Brain pericyte (primary cell): ENCODE measurements around the gene TWSG1.
A peak's percentile ranks its signal among the peaks of the same experiment; 100 is the strongest.

Source experiments
- DNase-seq: peaks from one replicate; pipeline ENCODE4 v3.0.0-alpha.2; 2012; ENCODE audit warnings: low read depth, low spot score

The TWSG1 gene

GRCh38 chr18:9334329-9334972, at the start of gene TWSG1:
TWSG1 (plus strand) TSS chr18:9334773; CDS start chr18:9337230, 2,457 bp downstream.
- peak; percentile 73 for DNase-seq

DNA sequence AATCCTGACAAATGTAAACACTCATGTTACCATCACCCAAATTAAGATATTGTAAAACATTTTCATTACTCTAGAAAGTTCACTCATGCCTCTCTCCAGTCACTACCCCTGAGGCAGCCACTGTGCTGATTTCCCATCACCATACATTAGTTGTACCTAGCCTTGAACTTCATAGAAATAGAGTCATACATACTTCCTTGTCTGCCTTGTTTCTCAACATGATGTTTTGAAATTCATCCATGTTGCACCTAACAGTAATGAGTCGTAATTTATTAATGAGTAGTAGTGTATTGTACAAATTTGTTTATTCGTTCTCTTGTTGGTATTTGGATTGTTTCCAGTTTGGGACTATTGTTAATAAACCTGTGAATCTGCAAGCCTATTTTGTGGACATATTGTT, 49.0 kb upstream of the TWSG1 start:
- no peak for DNase-seq

GRCh38 chr18:9287036-9287435, 47.5 kb upstream of the TWSG1 start:
- DNase-seq = no peak

- DNase-seq = no peak
Measured at GRCh38 chr18:9289698-9290097, 44.9 kb upstream of the TWSG1 start.

- DNase-seq = no peak
Measured at GRCh38 chr18:9290156-9290555, 44.4 kb upstream of the TWSG1 start.

- no peak for DNase-seq
Measured at GRCh38 chr18:9292047-9292446, 42.5 kb upstream of the TWSG1 start.

GRCh38 chr18:9293948-9294347, 40.6 kb upstream of the TWSG1 start:
- DNase-seq = no peak

GRCh38 chr18:9296233-9297006, 38.2 kb upstream of the TWSG1 start:
- no peak for DNase-seq

DNA sequence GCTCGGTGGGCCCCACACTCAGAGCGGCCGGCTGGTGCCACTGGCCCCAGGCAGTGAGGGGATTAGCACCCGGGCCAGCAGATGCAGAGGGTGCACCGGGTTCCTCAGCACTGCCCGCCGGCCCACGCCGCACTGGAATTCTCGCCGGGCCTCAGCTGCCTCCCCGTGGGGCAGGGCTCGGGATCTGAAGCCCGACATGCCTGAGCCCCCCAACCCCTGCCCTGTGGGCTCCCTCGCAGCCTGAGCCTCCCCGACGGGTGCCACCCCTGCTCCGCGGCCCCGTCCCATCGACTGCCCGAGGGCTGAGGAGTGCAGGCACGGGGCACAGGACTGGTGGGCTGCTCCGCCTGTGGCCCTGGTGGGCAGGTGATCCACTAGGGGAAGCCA, 37.6 kb upstream of the TWSG1 start:
- DNase-seq = no peak

DNA sequence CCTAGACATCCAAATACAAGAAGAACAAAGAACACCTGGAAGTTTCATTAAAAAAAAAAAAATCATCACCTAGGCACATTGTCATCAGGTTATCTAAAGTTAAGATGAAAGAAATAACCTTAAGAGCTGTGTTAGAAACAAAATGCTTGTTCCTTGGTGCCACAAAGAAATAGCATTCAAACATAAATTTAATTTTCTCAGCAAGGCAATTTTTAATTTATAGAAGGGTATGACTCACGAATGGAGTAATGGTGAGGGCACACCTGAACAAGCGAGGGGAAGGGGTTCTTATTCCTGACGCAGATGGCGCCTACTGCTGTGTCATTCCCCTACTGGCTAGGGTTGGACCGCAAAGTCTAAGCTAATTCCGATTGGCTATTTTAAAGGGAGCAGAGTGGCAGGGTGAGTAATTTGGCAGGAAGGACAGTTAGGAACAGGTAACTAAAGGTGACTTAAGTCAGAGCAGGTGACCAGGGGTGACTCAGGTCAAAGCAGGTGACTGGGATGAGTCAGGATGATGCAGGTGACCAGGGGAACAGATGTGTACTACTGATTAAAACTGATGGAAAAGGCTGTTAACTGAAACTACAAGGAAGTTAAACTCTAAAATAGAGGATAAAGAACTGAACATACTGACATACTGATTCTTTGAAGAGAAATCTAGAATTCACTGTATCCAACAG, 30.0 kb upstream of the TWSG1 start:
- no peak for DNase-seq

GRCh38 chr18:9319333-9319732, 15.2 kb upstream of the TWSG1 start:
- DNase-seq = no peak

GRCh38 chr18:9321017-9321452, 13.5 kb upstream of the TWSG1 start:
- no peak for DNase-seq

GRCh38 chr18:9321736-9322135, 12.8 kb upstream of the TWSG1 start:
- DNase-seq = peak; percentile 17

DNA sequence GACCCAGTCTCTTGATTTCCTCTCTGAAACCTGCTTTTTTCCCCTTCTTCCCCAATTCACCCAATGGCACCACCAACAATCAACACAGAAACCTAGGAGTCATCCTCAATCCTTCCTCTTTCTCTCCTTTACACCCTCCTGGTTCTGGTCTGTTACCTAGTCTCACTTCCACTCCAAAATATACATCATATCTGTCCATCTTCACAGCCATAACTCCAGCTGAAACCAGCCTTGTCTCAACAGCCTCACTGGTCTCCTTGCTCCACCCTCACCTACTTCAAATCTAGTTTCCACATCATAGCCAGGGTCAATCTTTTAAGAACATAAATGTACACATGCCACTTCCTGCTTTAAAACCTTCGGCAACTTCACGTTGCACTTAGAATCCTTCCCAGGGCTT, 11.8 kb upstream of the TWSG1 start:
- DNase-seq = no peak

GRCh38 chr18:9323750-9324445, 10.7 kb upstream of the TWSG1 start:
- DNase-seq = no peak

- no peak for DNase-seq
Measured at GRCh38 chr18:9325716-9326115, 8.9 kb upstream of the TWSG1 start.

DNA sequence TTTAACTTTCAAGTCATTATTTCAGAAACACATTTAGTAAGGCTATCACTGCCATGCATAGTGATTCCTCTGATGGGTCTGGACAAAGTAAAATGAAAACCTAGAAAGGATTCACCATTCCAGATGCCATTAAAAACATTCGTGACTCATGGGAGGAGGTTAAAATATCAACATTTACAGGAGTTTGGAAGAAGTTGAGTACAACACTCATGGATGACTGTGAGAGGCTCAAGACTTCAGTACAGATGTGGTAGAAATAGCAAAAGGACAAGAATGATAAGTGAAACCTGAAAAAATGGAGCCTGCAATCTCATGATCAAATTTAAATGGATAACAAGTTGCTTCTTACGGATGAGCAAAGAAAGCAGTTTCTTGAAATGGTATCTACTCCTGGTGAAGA, 5.8 kb upstream of the TWSG1 start:
- no peak for DNase-seq

- DNase-seq = no peak
Measured at GRCh38 chr18:9329471-9329870, 5.1 kb upstream of the TWSG1 start.

DNA sequence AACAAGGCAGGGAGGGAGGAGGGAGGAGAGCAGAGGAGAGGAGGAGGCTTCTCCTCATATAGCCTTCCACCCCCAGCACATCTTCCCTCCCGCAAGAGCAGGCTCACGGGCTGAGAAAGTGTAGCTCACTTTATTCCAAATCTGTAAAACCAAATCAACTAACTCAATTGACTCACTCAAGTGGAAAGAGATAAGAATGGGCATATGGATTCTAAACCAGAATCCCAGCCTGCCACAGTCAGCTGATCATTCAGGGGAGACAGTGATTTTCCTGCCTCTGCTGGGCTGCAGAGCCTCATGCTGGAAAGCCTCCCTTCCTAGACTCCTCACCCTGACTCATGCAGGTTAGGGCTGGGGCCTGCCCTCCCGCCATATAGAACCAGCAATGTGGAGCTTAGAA, 4.2 kb upstream of the TWSG1 start:
- DNase-seq = no peak

- no peak for DNase-seq
Measured at GRCh38 chr18:9333441-9334328, 888 bp upstream of the TWSG1 start.
